Hematopoietic multipotent progenitor cell treated with erythropoietin and hydrocortisone succinate and interleukin-3 and kit ligand, for 15 days (in vitro differentiated cells): ENCODE results near the gene HOOK2.
A peak's percentile ranks its signal among the peaks of the same experiment; 100 is the strongest.
"Not testable (repeated sequence)": the region's sequence is repeated elsewhere in the genome, so short reads cannot be mapped to it uniquely, and the experiment has no call there.

Source experiments
- DNase-seq: peaks from one replicate; pipeline ENCODE4 v3.0.0-alpha.2; 2015; ENCODE audit warnings: low spot score

HOOK2 gene

GRCh38 chr19:12754465-12755196 lies 20.7 kb downstream of the HOOK2 start:
- DNase-seq = no peak

GRCh38 chr19:12752056-12752781 lies 23.1 kb downstream of the HOOK2 start:
- no peak for DNase-seq

GRCh38 chr19:12751635-12752034 lies 23.7 kb downstream of the HOOK2 start, which contains the start of gene BEST2:
TSS of gene BEST2 (plus strand) at chr19:12751791. CDS start at chr19:12752593, 802 bp downstream.
- DNase-seq = no peak

GRCh38 chr19:12750851-12751250 lies 24.5 kb downstream of the HOOK2 start:
- DNase-seq = no peak

GRCh38 chr19:12749938-12750521 lies 25.3 kb downstream of the HOOK2 start:
- no peak for DNase-seq

GRCh38 chr19:12748489-12748888 lies 26.9 kb downstream of the HOOK2 start:
- no peak for DNase-seq

GRCh38 chr19:12745166-12745897 lies 30.0 kb downstream of the HOOK2 start:
- DNase-seq = no peak

GRCh38 chr19:12737835-12738351 lies 37.5 kb downstream of the HOOK2 start:
- DNase-seq = no peak

- peak; percentile 95 for DNase-seq
Observed at GRCh38 chr19:12736995-12737834, 38.1 kb downstream of the HOOK2 start, which contains the start of gene GET3. TSS of gene GET3 (plus strand) at chr19:12737497. CDS start at chr19:12737506, 9 bp downstream.

GRCh38 chr19:12733369-12734214 lies 41.8 kb downstream of the HOOK2 start:
- DNase-seq = peak; percentile 70

- DNase-seq = no peak
Observed at GRCh38 chr19:12731337-12731736, 44.0 kb downstream of the HOOK2 start.

GRCh38 chr19:12730064-12730463 lies 45.3 kb downstream of the HOOK2 start:
- DNase-seq = no peak

- DNase-seq = no peak
Observed at GRCh38 chr19:12727745-12728433, 47.5 kb downstream of the HOOK2 start.

GRCh38 chr19:12726988-12727316 lies 48.4 kb downstream of the HOOK2 start:
- no peak for DNase-seq

GRCh38 chr19:12725612-12726011 lies 49.7 kb downstream of the HOOK2 start:
- DNase-seq = not testable (repeated sequence)

- peak; percentile 46 for DNase-seq
Observed at GRCh38 chr19:12723641-12724426, 51.5 kb downstream of the HOOK2 start, which contains the start of gene TNPO2. TSS of gene TNPO2 (minus strand) at chr19:12723932. CDS start at chr19:12720977, 2,955 bp downstream.

GRCh38 chr19:12723381-12723640 lies 52.0 kb downstream of the HOOK2 start:
- DNase-seq = no peak

- DNase-seq = peak; percentile 99
Observed at GRCh38 chr19:12722566-12723380, 52.6 kb downstream of the HOOK2 start.
